GM21367 (cell line): ENCODE measurements around the gene GRAMD2A.
A peak's percentile ranks its signal among the peaks of the same experiment; 100 is the strongest.

ENCODE experiments used
- ATAC-seq: cut with Tn5 transposase; IDR thresholded peaks from one replicate; pipeline ENCODE4 v1.9.1; 2021; ENCODE audit not compliant: unreplicated experiment

The GRAMD2A gene

GRCh38 chr15:72140088-72140487 lies 57.5 kb downstream of the GRAMD2A start:
- ATAC-seq, result no peak

GRCh38 chr15:72139667-72140066 lies 57.9 kb downstream of the GRAMD2A start:
- ATAC-seq, result no peak

GRCh38 chr15:72136170-72137051 lies 61.2 kb downstream of the GRAMD2A start:
- no peak for ATAC-seq

- ATAC-seq, result no peak
Measured at GRCh38 chr15:72135719-72136118, 61.9 kb downstream of the GRAMD2A start.

GRCh38 chr15:72133211-72133610 lies 64.4 kb downstream of the GRAMD2A start:
- ATAC-seq, result no peak

GRCh38 chr15:72131922-72132321 lies 65.7 kb downstream of the GRAMD2A start:
- no peak for ATAC-seq

- ATAC-seq, result no peak
Measured at GRCh38 chr15:72130272-72130671, 67.3 kb downstream of the GRAMD2A start.

- no peak for ATAC-seq
Measured at GRCh38 chr15:72128359-72128758, 69.2 kb downstream of the GRAMD2A start.

GRCh38 chr15:72127724-72128322 lies 69.8 kb downstream of the GRAMD2A start:
- no peak for ATAC-seq

- ATAC-seq, result no peak
Measured at GRCh38 chr15:72124218-72124617, 73.4 kb downstream of the GRAMD2A start.

GRCh38 chr15:72118017-72118978 lies 79.3 kb downstream of the GRAMD2A start, which contains the start of the genes MYO9A and SENP8:
Gene MYO9A (minus strand): TSS chr15:72118150. CDS start chr15:72046563, 71,587 bp downstream.
Gene SENP8 (plus strand): TSS chr15:72118403. CDS start chr15:72139624, 21,221 bp downstream.
- peak; percentile 48 for ATAC-seq

GRCh38 chr15:72117486-72118016 lies 80.0 kb downstream of the GRAMD2A start:
- peak; percentile 52 for ATAC-seq

GRCh38 chr15:72116731-72117485 lies 80.7 kb downstream of the GRAMD2A start:
- ATAC-seq, result no peak

GRCh38 chr15:72113347-72114031 lies 84.1 kb downstream of the GRAMD2A start:
- no peak for ATAC-seq

GRCh38 chr15:72112805-72113204 lies 84.8 kb downstream of the GRAMD2A start:
- ATAC-seq, result no peak

GRCh38 chr15:72112116-72112515 lies 85.5 kb downstream of the GRAMD2A start:
- ATAC-seq, result no peak

GRCh38 chr15:72110355-72110754 lies 87.2 kb downstream of the GRAMD2A start:
- no peak for ATAC-seq
